GM23248 (cell line): ENCODE measurements around the gene ALK. TPM values are rescaled to one million over a fixed set of nuclear protein-coding genes. Genes with fewer than 3 reads are reported as not detected.

ENCODE experiments used
- DNase-seq: peaks from one replicate; pipeline ENCODE4 v3.0.0-alpha.2; 2015
- H2AFZ ChIP-seq: fragments of 200-600 bp; sonication (generic); 2 replicates; pipeline ENCODE4 v1.6.1; 2016; ENCODE audit warnings: antibody characterized with exemption
- H3F3A ChIP-seq: fragments of 200-600 bp; sonication (generic); 2 replicates; pipeline ENCODE4 v1.6.1; 2016; ENCODE audit warnings: mild to moderate bottlenecking, antibody characterized with exemption, mixed run types; ENCODE audit not compliant: insufficient read depth
- H3K27ac ChIP-seq: fragments of 200-600 bp; sonication (generic); 2 replicates; pipeline ENCODE4 v1.5.1; 2016; ENCODE audit warnings: mild to moderate bottlenecking
- H3K27me3 ChIP-seq: fragments of 200-600 bp; sonication (generic); replicated peaks from 2 replicates; pipeline ENCODE4 v1.6.1; 2016; ENCODE audit warnings: mild to moderate bottlenecking; ENCODE audit not compliant: insufficient read depth
- H3K36me3 ChIP-seq: fragments of 200-600 bp; sonication (generic); 2 replicates; pipeline ENCODE4 v1.6.1; 2016; ENCODE audit warnings: low read depth, mild to moderate bottlenecking
- H3K4me1 ChIP-seq: fragments of 200-600 bp; sonication (generic); 2 replicates; pipeline ENCODE4 v1.6.1; 2016; ENCODE audit warnings: mild to moderate bottlenecking; ENCODE audit not compliant: insufficient read depth
- H3K4me2 ChIP-seq: fragments of 200-600 bp; sonication (generic); one replicate; pipeline ENCODE4 v1.6.1; 2016; ENCODE audit warnings: mild to moderate bottlenecking; ENCODE audit not compliant: unreplicated experiment
- H3K4me3 ChIP-seq: fragments of 200-600 bp; sonication (generic); 2 replicates; pipeline ENCODE4 v1.5.1; 2016; ENCODE audit warnings: mild to moderate bottlenecking
- H3K79me2 ChIP-seq: fragments of 200-600 bp; sonication (generic); 2 replicates; pipeline ENCODE4 v1.6.1; 2016; ENCODE audit warnings: mild to moderate bottlenecking; ENCODE audit not compliant: insufficient read depth
- H3K9ac ChIP-seq: fragments of 200-600 bp; sonication (generic); 2 replicates; pipeline ENCODE4 v1.6.1; 2016; ENCODE audit warnings: mild to moderate bottlenecking
- H3K9me2 ChIP-seq: fragments of 200-600 bp; sonication (generic); 2 replicates; pipeline ENCODE4 v1.6.1; 2016; ENCODE audit warnings: mixed run types, mild to moderate bottlenecking, moderate library complexity; ENCODE audit not compliant: insufficient read depth
- H3K9me3 ChIP-seq: fragments of 200-600 bp; sonication (generic); one replicate; pipeline ENCODE4 v1.6.1; 2017; ENCODE audit warnings: low read depth
- H4K20me1 ChIP-seq: fragments of 200-600 bp; sonication (generic); 2 replicates; pipeline ENCODE4 v1.6.0; 2016; ENCODE audit not compliant: insufficient read depth
- EZH2 ChIP-seq: fragments of 200-600 bp; sonication (generic); IDR thresholded peaks from 2 replicates; pipeline ENCODE4 v1.6.1; 2018; ENCODE audit warnings: antibody characterized with exemption, mild to moderate bottlenecking; ENCODE audit not compliant: insufficient read depth, poor library complexity, severe bottlenecking
- EZH2phosphoT487 ChIP-seq: fragments of 200-600 bp; sonication (generic); IDR thresholded peaks from 2 replicates; pipeline ENCODE4 v1.6.1; 2018; ENCODE audit warnings: antibody characterized with exemption, moderate library complexity, mild to moderate bottlenecking, low read depth; ENCODE audit not compliant: insufficient read depth
- WGBS, 2 experiments: methylation state at CpG; one replicate each; pipeline ENCODE4 v1.1.6; 2015 to 2017; ENCODE audit warnings: low lambda C conversion rate in 2 of 2, low coverage in 1 of 2; ENCODE audit errors: missing lambda C conversion rate in 2 of 2; 5-methylcytosine and 5-hydroxymethylcytosine counted together
- in situ Hi-C: fragments of 300-500 bp; cut with MboI; formaldehyde crosslinking; loops from 2 replicates; pipeline ENCODE4 v1.15.0; 2020
- polyA plus RNA-seq: library from polyadenylated mRNA; unstranded; fragments of >200 nt; fragmentation: Nextera tagmentation; extraction: Ambion mirVana; gene quantifications from 2 replicates; pipeline ENCODE4 v1.2.1, GENCODE V29; 2016
- total RNA-seq: library from RNA; depleted of rRNA; stranded (reverse); fragments of >200 nt; shearing (Covaris generic); gene quantifications from 2 replicates; pipeline ENCODE4 v1.2.3, GENCODE V29; 2014

ALK gene
- total and polyA plus RNA-seq, 2 experiments from 2014 or later = under 0.01 to 0.05 TPM

GRCh38 chr2:29284671-29285070, 636.7 kb downstream of the ALK start:
- Histone ChIP-seq H2AFZ (no peak overlapping the region), H3K36me3 (no peaks in the 10 kb centered on the region), H3K79me2 (no peaks in the 10 kb centered on the region), H3K4me2 (no peak overlapping the region), H3K9me2 (no peaks in the 10 kb centered on the region), H3K4me3 (no peak overlapping the region), H4K20me1 (no peaks in the 10 kb centered on the region), H3K27ac (no peak overlapping the region), H3K27me3 (peaks cover 33% of the 10 kb centered on the region), H3K4me1 (no peaks in the 10 kb centered on the region), H3F3A (no peaks in the 10 kb centered on the region), H3K9ac (no peak overlapping the region), H3K9me3 (no peaks in the 10 kb centered on the region)
- no peak for DNase-seq
- in situ Hi-C loops = no loop called here
- 58 to 70% methylated on average over 10 of the region's 10 CpGs for WGBS, 2 experiments
- TF ChIP-seq EZH2phosphoT487 (no peak), EZH2 (no peak)

- no peak overlapping the region for H3K9ac ChIP-seq
- no peak for TF ChIP-seq EZH2phosphoT487
- no peak for TF ChIP-seq EZH2
- H3K79me2 ChIP-seq = no peaks in the 10 kb centered on the region
- DNase-seq = no peak
- in situ Hi-C loops = no loop called here
- WGBS, 2 experiments = 60 to 75% methylated on average over 3 of the region's 3 CpGs
- no peaks in the 10 kb centered on the region for H3K9me3 ChIP-seq
- H3K36me3 ChIP-seq = no peaks in the 10 kb centered on the region
- no peak overlapping the region for H2AFZ ChIP-seq
- no peaks in the 10 kb centered on the region for H3K9me2 ChIP-seq
- no peaks in the 10 kb centered on the region for H3F3A ChIP-seq
- no peak overlapping the region for H3K27ac ChIP-seq
- H3K27me3 ChIP-seq = peaks cover 34% of the 10 kb centered on the region
- no peaks in the 10 kb centered on the region for H4K20me1 ChIP-seq
- H3K4me1 ChIP-seq = no peaks in the 10 kb centered on the region
- H3K4me2 ChIP-seq = no peak overlapping the region
- no peak overlapping the region for H3K4me3 ChIP-seq
These were observed 639.5 kb downstream of the ALK start for GRCh38 chr2:29281916-29282247.

DNA sequence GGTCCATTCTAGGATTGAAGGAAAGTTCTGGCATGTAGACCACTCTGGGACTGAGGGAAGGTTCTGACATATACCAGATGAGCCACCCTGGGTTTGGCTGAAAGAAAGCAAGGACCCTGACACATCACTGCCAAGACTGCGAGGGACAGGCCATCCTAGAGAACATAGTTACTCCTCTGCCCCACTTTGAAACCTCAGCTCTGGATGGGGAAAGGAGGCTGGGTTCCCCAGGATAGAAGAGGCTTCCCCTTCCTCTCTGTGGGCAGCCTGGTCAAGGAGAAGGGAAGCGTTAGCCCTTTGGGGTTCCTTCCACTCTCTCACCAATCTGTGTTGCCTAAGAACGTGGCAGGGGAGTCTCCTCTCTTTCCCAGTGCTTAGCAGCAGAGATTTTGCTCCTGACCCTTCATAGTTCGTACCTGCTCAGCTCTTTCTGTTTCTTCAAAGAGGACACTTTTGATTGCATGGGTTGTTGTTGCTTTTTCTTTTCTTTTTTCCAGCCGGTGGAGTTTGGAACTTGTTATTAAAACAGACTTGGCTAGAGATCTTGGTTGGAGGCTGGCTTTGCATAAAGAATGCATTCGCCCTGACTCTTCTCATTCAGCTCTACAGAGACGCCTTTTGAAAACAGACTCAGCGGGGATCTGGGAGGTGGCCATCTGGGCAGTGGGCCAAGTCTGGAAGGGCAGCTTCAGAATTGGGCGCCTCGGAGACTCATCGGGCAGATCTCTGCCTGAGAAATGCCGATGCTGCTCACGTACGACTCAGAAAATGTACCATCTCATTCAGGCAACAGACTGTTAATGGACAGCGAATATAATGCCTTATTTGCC, 640.1 kb downstream of the ALK start:
- WGBS, 2 experiments = 19% methylated on average over 15 of the region's 15 CpGs
- DNase-seq = peak; percentile 60
- H3K27me3 ChIP-seq = peaks cover 35% of the 10 kb centered on the region
- H3K4me2 ChIP-seq = no peak overlapping the region
- no peaks in the 10 kb centered on the region for H3K9me2 ChIP-seq
- no peak overlapping the region for H3K27ac ChIP-seq
- in situ Hi-C loops = no loop called here
- H3K9me3 ChIP-seq = no peaks in the 10 kb centered on the region
- H3K4me3 ChIP-seq = no peak overlapping the region
- H3K4me1 ChIP-seq = no peaks in the 10 kb centered on the region
- H3K9ac ChIP-seq = no peak overlapping the region
- H3F3A ChIP-seq = no peaks in the 10 kb centered on the region
- no peaks in the 10 kb centered on the region for H3K36me3 ChIP-seq
- no peak overlapping the region for H2AFZ ChIP-seq
- no peaks in the 10 kb centered on the region for H3K79me2 ChIP-seq
- TF ChIP-seq EZH2 (no peak), EZH2phosphoT487 (no peak)
- no peaks in the 10 kb centered on the region for H4K20me1 ChIP-seq

GRCh38 chr2:29278966-29279365, 642.4 kb downstream of the ALK start:
- H3K79me2 ChIP-seq = no peaks in the 10 kb centered on the region
- no peak for DNase-seq
- H3K4me3 ChIP-seq = no peak overlapping the region
- no peaks in the 10 kb centered on the region for H3K9me3 ChIP-seq
- in situ Hi-C loops = no loop called here
- H4K20me1 ChIP-seq = no peaks in the 10 kb centered on the region
- no peak overlapping the region for H3K4me2 ChIP-seq
- no peaks in the 10 kb centered on the region for H3K36me3 ChIP-seq
- H3K27ac ChIP-seq = no peak overlapping the region
- TF ChIP-seq EZH2phosphoT487 (no peak), EZH2 (no peak)
- H3K9ac ChIP-seq = no peak overlapping the region
- no peaks in the 10 kb centered on the region for H3F3A ChIP-seq
- 50 to 51% methylated on average over 9 of the region's 9 CpGs for WGBS, 2 experiments
- no peak overlapping the region for H2AFZ ChIP-seq
- H3K9me2 ChIP-seq = no peaks in the 10 kb centered on the region
- peaks cover 34% of the 10 kb centered on the region for H3K27me3 ChIP-seq
- no peaks in the 10 kb centered on the region for H3K4me1 ChIP-seq
